DMS53 (cell line): ENCODE results near the gene HTD2.

Source experiments
- DNase-seq: peaks from one replicate; lab custom pipeline; 2025; lab: John Stamatoyannopoulos, UW

The HTD2 gene

DNA sequence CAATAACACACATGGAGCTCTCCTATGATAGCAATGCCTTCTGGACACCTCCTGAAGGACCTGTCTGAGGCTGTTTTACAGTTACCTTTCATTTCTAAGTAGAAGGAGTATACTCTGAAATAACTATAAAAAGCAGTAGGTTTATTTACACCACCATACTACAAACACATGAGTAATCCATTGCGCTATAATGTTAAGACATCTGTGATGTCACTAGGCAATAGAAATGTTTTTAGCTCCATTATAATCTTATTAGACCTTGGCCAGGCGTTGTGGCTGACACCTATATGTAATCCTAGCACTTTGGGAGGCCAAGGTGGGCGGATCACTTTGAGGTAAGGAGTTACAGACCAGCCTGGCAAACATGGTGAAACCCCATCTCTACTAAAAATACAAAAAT is 51.1 kb downstream of the HTD2 start:
- DNase-seq = no peak

DNA sequence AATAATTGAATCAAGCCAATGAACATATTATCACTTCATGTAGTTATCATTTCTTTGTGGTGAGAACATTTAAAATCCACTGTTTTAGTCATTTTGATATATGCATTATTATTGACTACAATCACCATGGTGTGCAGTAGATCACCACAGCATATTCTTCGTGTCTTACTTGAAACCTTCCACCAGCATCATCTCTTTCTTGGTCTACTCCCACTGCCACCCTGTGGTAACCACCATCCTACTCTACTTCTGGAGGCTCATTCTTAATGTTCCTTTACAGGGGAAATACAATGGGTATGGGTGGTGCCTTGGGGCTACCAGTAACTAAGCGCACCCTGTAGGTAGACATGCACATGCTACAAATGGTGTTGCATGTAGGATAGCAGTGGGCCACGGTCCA is 51.8 kb downstream of the HTD2 start:
- no peak for DNase-seq

DNA sequence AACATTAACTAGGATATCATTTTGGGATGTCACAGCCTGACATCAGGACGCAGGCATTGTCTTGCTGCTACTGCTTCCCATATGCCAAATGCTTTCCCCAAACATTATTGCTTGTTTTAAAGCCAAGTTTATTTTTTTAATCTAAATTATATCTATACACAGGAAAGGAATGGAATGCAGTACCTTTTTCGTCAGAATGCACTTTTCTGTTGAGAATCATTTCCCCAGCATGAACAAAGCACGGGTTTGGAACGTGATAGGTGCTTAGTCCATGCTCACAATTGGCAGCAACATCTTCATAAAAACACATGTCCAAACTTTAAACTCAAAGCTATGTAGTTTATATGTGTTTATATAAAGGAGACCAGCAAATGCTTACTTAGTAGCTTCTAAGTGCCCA is 52.5 kb downstream of the HTD2 start:
- DNase-seq = no peak

DNA sequence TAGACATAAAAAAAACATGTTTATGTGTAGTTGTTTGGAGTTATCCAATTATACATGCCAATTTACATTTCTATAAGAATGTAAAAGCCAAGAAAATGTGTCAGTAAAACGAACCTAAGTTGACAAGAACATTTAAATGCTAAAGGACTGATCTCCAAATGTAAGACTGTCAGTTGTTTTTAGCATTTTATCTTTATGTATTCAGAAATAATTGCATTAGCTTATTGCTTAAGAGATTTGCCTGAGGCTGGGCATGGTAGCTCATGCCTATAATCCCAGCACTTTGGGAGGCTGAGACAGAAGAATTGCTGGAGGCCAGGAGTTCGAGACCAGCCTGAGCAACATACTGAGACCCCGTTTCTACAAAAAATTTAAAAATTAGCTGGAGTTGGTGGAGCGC is 53.3 kb downstream of the HTD2 start:
- no peak for DNase-seq

DNA sequence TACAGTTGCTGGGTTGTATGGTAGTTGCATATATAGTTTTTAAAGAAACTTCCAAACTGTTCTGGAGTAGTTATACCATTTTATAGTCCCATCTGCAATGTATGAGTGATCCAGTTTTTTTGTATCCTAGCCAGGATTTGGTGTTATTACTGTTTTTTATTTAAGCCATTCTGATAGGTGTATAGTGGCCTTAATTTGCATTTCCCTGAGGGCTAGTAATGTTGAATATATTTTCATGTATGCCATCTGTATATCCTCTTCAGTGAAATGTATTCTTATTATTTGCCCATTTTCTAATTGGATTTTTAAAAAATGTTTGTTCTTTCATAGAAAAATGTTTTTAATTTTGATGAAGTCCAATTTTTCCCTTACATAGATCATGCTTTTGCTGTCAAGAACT is 55.5 kb downstream of the HTD2 start:
- no peak for DNase-seq

DNA sequence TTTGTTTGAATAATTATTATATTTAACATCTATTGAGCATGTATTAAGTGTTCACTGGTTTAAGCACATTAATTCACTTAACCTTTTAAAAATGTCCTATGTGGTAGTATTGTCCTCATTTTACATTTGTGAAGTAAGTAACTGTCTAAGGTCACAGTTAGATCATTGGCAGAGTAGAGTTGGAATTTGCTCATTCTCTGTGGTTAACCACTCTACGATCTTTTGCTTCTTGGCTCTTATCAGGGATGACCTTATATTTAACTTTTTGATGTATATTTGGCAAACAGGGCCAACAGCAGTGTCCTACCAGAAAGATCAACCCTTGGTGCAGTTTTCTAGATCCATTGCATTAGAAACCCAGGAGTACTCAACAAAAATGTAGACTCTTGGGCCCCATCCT is 60.4 kb downstream of the HTD2 start:
- no peak for DNase-seq

DNA sequence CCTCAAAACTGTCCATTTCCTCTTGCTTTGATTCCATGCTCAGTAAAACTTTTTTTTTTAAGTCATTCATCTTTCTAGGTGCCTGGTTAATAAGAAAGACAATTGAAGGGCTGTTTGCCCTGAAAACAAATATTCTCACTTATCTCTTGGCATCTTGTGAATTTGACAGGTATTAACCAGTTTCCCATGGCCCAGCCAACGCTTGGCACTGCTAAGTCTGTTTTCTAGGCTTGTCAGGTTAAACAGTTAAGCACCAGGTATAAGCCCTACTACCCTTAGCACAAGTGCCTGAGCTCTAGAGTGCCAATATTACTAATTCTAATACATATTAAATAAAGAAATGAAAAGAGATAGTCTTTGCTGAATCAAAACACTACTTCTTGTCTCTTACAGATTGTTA is 62.7 kb downstream of the HTD2 start:
- DNase-seq = no peak
